Measurements from ENCODE around the gene C18orf63.

The C18orf63 gene

GRCh38 chr18:74273394-74273793 lies 42.2 kb upstream of the C18orf63 start:
- no peak overlapping the region for H3K4me3 ChIP-seq (replicated peaks; ENCODE audit: low read depth, low read length)
- H3K36me3 ChIP-seq (ENCODE audit: control insufficient read depth, insufficient read depth, low read length), result no peaks in the 10 kb centered on the region
- no peaks in the 10 kb centered on the region for H3K27me3 ChIP-seq (replicated peaks; ENCODE audit: control insufficient read depth, insufficient read depth, low read length)
- no peak for DNase-seq (ENCODE audit: extremely low read depth, insufficient read length)
- no peak for TF ChIP-seq CTCF (IDR thresholded peaks at IDR 0.05; ENCODE audit: insufficient read depth, low read length, poor library complexity, severe bottlenecking)

- H3K4me3 ChIP-seq (replicated peaks; ENCODE audit: low read depth, low read length), result no peak overlapping the region
- no peaks in the 10 kb centered on the region; the same call in 1 of the 2 replicates for H3K36me3 ChIP-seq (ENCODE audit: control insufficient read depth, insufficient read depth, low read length)
- H3K27me3 ChIP-seq (replicated peaks; ENCODE audit: control insufficient read depth, insufficient read depth, low read length), result no peaks in the 10 kb centered on the region
- TF ChIP-seq CTCF (IDR thresholded peaks at IDR 0.05; ENCODE audit: insufficient read depth, low read length, poor library complexity, severe bottlenecking), result no peak
- no peak for DNase-seq (ENCODE audit: extremely low read depth, insufficient read length)
Observed at GRCh38 chr18:74274700-74275099, 40.9 kb upstream of the C18orf63 start.

GRCh38 chr18:74275736-74276135 lies 39.9 kb upstream of the C18orf63 start:
- no peak overlapping the region for H3K4me3 ChIP-seq (replicated peaks; ENCODE audit: low read depth, low read length)
- no peaks in the 10 kb centered on the region for H3K27me3 ChIP-seq (replicated peaks; ENCODE audit: control insufficient read depth, insufficient read depth, low read length)
- no peak for DNase-seq (ENCODE audit: extremely low read depth, insufficient read length)
- no peak for TF ChIP-seq CTCF (IDR thresholded peaks at IDR 0.05; ENCODE audit: insufficient read depth, low read length, poor library complexity, severe bottlenecking)
- H3K36me3 ChIP-seq (ENCODE audit: control insufficient read depth, insufficient read depth, low read length), result no peaks in the 10 kb centered on the region; the same call in 1 of the 2 replicates

GRCh38 chr18:74276609-74277008 lies 39.0 kb upstream of the C18orf63 start:
- Histone ChIP-seq H3K27me3 (replicated peaks; ENCODE audit: control insufficient read depth, insufficient read depth, low read length) (no peaks in the 10 kb centered on the region), H3K4me3 (replicated peaks; ENCODE audit: low read depth, low read length) (no peak overlapping the region), H3K36me3 (ENCODE audit: control insufficient read depth, insufficient read depth, low read length) (no peaks in the 10 kb centered on the region; the same call in 1 of the 2 replicates)
- no peak for TF ChIP-seq CTCF (IDR thresholded peaks at IDR 0.05; ENCODE audit: insufficient read depth, low read length, poor library complexity, severe bottlenecking)
- no peak for DNase-seq (ENCODE audit: extremely low read depth, insufficient read length)

GRCh38 chr18:74277296-74277695 lies 38.3 kb upstream of the C18orf63 start:
- Histone ChIP-seq H3K36me3 (ENCODE audit: control insufficient read depth, insufficient read depth, low read length) (no peaks in the 10 kb centered on the region; the same call in 1 of the 2 replicates), H3K4me3 (replicated peaks; ENCODE audit: low read depth, low read length) (no peak overlapping the region), H3K27me3 (replicated peaks; ENCODE audit: control insufficient read depth, insufficient read depth, low read length) (no peaks in the 10 kb centered on the region)
- DNase-seq (ENCODE audit: extremely low read depth, insufficient read length), result no peak
- TF ChIP-seq CTCF (IDR thresholded peaks at IDR 0.05; ENCODE audit: insufficient read depth, low read length, poor library complexity, severe bottlenecking), result no peak

GRCh38 chr18:74278058-74278457 lies 37.6 kb upstream of the C18orf63 start:
- H3K36me3 ChIP-seq (ENCODE audit: control insufficient read depth, insufficient read depth, low read length), result no peaks in the 10 kb centered on the region; the same call in 1 of the 2 replicates
- no peak for DNase-seq (ENCODE audit: extremely low read depth, insufficient read length)
- TF ChIP-seq CTCF (IDR thresholded peaks at IDR 0.05; ENCODE audit: insufficient read depth, low read length, poor library complexity, severe bottlenecking), result no peak
- no peak overlapping the region for H3K4me3 ChIP-seq (replicated peaks; ENCODE audit: low read depth, low read length)
- no peaks in the 10 kb centered on the region for H3K27me3 ChIP-seq (replicated peaks; ENCODE audit: control insufficient read depth, insufficient read depth, low read length)

All from GM06990 (cell line).